GM12878 (cell line): ENCODE data around the gene SWSAP1. TPM values are rescaled to one million over a fixed set of nuclear protein-coding genes. Genes with fewer than 3 reads are reported as not detected.

Experiments used
- ATAC-seq: fragments of 200-7000 bp; cut with Tn5 transposase; 3 replicates; pipeline ENCODE4 v1.9.1; 2020; ENCODE audit warnings: mild to moderate bottlenecking, moderate library complexity
- BruUV-seq: library from RNA; stranded (reverse); fragments of 400-500 nt; replicated peaks from 2 replicates; lab custom pipeline; 2021; lab: Mats Ljungman, UMichigan
- CTCF ChIA-PET: fragments of 300-600 bp; sonication (Branson Sonifier 250); formaldehyde crosslinking; extraction: SDS; loops from one replicate; lab custom pipeline; 2021; ENCODE audit warnings: inconsistent platforms; lab: Yijun Ruan, JAX
- POLR2A ChIA-PET: fragments of 350-600 bp; formaldehyde crosslinking; extraction: SDS; loops from one replicate; lab custom pipeline; 2021; ENCODE audit warnings: inconsistent platforms; lab: Charles Lee
- RAD21 ChIA-PET: fragments of 300-600 bp; sonication (Branson Sonifier 250); formaldehyde crosslinking; loops from one replicate; lab custom pipeline; 2023; ENCODE audit warnings: antibody characterized with exemption; ENCODE audit not compliant: unreplicated experiment; lab: Charles Lee
- SMC1A ChIA-PET: fragments of 300-600 bp; sonication (Branson Sonifier 250); formaldehyde crosslinking; loops from one replicate; lab custom pipeline; 2023; ENCODE audit not compliant: unreplicated experiment, uncharacterized antibody; lab: Charles Lee
- DNase-seq: peaks from one replicate; pipeline ENCODE4 v3.0.0-alpha.2; 2011; ENCODE audit warnings: low read depth, low spot score
- FAIRE-seq: peaks from 3 replicates; lab custom pipeline; 2011; peaks lifted over from hg19 to GRCh38; lab: Jason Lieb, UNC
- H2AFZ ChIP-seq: 2 replicates; pipeline ENCODE4 v1.6.0; 2011; ENCODE audit warnings: low read depth, low read length, control low read depth; ENCODE audit not compliant: control insufficient read depth
- H3K27ac ChIP-seq: 2 replicates; pipeline ENCODE4 v1.5.1; 2011; ENCODE audit warnings: control low read depth; ENCODE audit not compliant: control insufficient read depth, insufficient read depth
- H3K27me3 ChIP-seq, 2 experiments: replicated peaks in 1 of 2; 2 replicates each; pipeline versions ENCODE4 v1.6.0 to v1.6.1; 2011; ENCODE audit warnings: low read length in 1 of 2; ENCODE audit not compliant: control insufficient read depth in 2 of 2, insufficient read depth in 2 of 2
- H3K36me3 ChIP-seq, 2 experiments: 2 replicates each; pipeline ENCODE4 v1.5.1; 2011; ENCODE audit warnings: low read length in 1 of 2; ENCODE audit not compliant: control insufficient read depth in 2 of 2, insufficient read depth in 2 of 2
- H3K4me1 ChIP-seq: 2 replicates; pipeline ENCODE4 v1.6.1; 2011; ENCODE audit warnings: mild to moderate bottlenecking, low read length, moderate library complexity, mixed read lengths; ENCODE audit not compliant: control insufficient read depth, insufficient read depth
- H3K4me2 ChIP-seq: 2 replicates; pipeline ENCODE4 v1.6.0; 2011; ENCODE audit warnings: control low read depth; ENCODE audit not compliant: control insufficient read depth, insufficient read depth
- H3K4me3 ChIP-seq: fragments of 200-600 bp; sonication (generic); 2 replicates; pipeline ENCODE4 v1.5.1; 2016
- H3K79me2 ChIP-seq: 2 replicates; pipeline ENCODE4 v1.6.0; 2011; ENCODE audit warnings: low read length; ENCODE audit not compliant: control insufficient read depth, insufficient read depth
- H3K9ac ChIP-seq: 2 replicates; pipeline ENCODE4 v1.8.0; 2011; ENCODE audit warnings: low read length, control low read depth, mixed read lengths; ENCODE audit not compliant: control insufficient read depth, insufficient read depth
- H3K9me3 ChIP-seq: replicated peaks from 3 replicates; pipeline ENCODE4 v1.5.1; 2011; ENCODE audit warnings: mild to moderate bottlenecking, low read length; ENCODE audit not compliant: control insufficient read depth, insufficient read depth
- H4K20me1 ChIP-seq: 2 replicates; pipeline ENCODE4 v1.6.0; 2011; ENCODE audit not compliant: control insufficient read depth, insufficient read depth
- ASH2L ChIP-seq: fragments of 300-600, 200-600 bp; sonication (generic); IDR thresholded peaks from 2 replicates; pipeline ENCODE4 v1.6.1; 2017; ENCODE audit warnings: low read depth, mild to moderate bottlenecking, borderline replicate concordance
- CREM ChIP-seq: IDR thresholded peaks from 2 replicates; pipeline ENCODE4 v1.6.1; 2014; ENCODE audit warnings: antibody characterized with exemption, low read depth
- HCFC1 ChIP-seq: fragments of 150-350 bp; IDR thresholded peaks from 2 replicates; pipeline ENCODE4 v1.6.1; 2014; ENCODE audit warnings: low read length
- IKZF2 ChIP-seq, 2 experiments: fragments of 450-650 bp; IDR thresholded peaks; 2 replicates each; pipeline ENCODE4 v1.6.1; 2017; ENCODE audit warnings: mild to moderate bottlenecking in 2 of 2, moderate library complexity in 2 of 2
- JUNB ChIP-seq: IDR thresholded peaks from 2 replicates; pipeline ENCODE4 v1.6.1; 2016; ENCODE audit warnings: antibody characterized with exemption, mild to moderate bottlenecking
- MEF2A ChIP-seq: IDR thresholded peaks from 2 replicates; pipeline ENCODE4 v1.6.1; 2011; ENCODE audit warnings: low read depth, mild to moderate bottlenecking, low read length, moderate library complexity; ENCODE audit not compliant: insufficient read depth
- MTA3 ChIP-seq: IDR thresholded peaks from 2 replicates; pipeline ENCODE4 v1.6.1; 2012; ENCODE audit warnings: low read length, inconsistent platforms, borderline replicate concordance
- RB1 ChIP-seq: fragments of 450-650 bp; formaldehyde crosslinking; IDR thresholded peaks from 2 replicates; pipeline ENCODE4 v1.6.1; 2017; ENCODE audit warnings: mild to moderate bottlenecking, borderline replicate concordance
- TAF1 ChIP-seq: IDR thresholded peaks from 2 replicates; pipeline ENCODE4 v1.6.1; 2011; ENCODE audit warnings: mild to moderate bottlenecking, low read depth, low read length, borderline replicate concordance
- WRNIP1 ChIP-seq: IDR thresholded peaks from 2 replicates; pipeline ENCODE4 v1.6.1; 2011; ENCODE audit warnings: low read depth, low read length, improper control_type of control experiment, borderline replicate concordance
- WGBS: methylation state at CpG from one replicate; pipeline ENCODE4 v1.1.6; 2016; ENCODE audit warnings: low lambda C conversion rate; ENCODE audit not compliant: insufficient replicate concordance, insufficient coverage; ENCODE audit errors: missing lambda C conversion rate; 5-methylcytosine and 5-hydroxymethylcytosine counted together
- in situ Hi-C: fragments of 300-500 bp; cut with MboI; formaldehyde crosslinking; loops from 9 replicates; pipeline ENCODE4 v1.14.3; 2018; ENCODE audit warnings: mixed read lengths
- intact Hi-C: fragments of 100-400 bp; cut with micrococcal nuclease; formaldehyde crosslinking; loops from one replicate; pipeline ENCODE4 v1.14.2; 2022; ENCODE audit not compliant: unreplicated experiment
- polyA plus RNA-seq, 11 experiments: library from polyadenylated mRNA; depleted of rRNA in 4 of 11; unstranded in 6 of 11; stranded (reverse) in 5 of 11; fragments of >200 nt; fragmentation: Nextera tagmentation in 4 of 11; fragmentation: Illumina TruSeq in 1 of 11; extraction: Ambion mirVana in 4 of 11; extraction: Trizol in 1 of 11; gene quantifications; 1 replicate in 1 of 11; 2 replicates in 10 of 11; pipeline versions ENCODE4 v1.2.1 to v1.2.3, GENCODE V29; 2011 to 2016; ENCODE audit warnings: inconsistent platforms in 2 of 11, missing spikeins in 2 of 11, low read depth in 1 of 11
- total RNA-seq, 4 experiments: library from RNA; depleted of rRNA in 3 of 4; stranded (reverse); fragments of >200 nt in 3 of 4; fragmentation: Illumina TruSeq in 1 of 4; extraction: Trizol in 1 of 4; gene quantifications; 2 replicates each; pipeline versions ENCODE4 v1.2.1 to v1.2.3, GENCODE V29; 2013 to 2021
- TF ChIP-seq, protein P1 (sequence below), 3 experiments: IDR thresholded peaks in 2 of 3; conservative IDR thresholded peaks in 1 of 3; 2 replicates each; pipeline ENCODE4 v1.5.1; 2011; ENCODE audit warnings: low read depth in 3 of 3, low read length in 3 of 3, mild to moderate bottlenecking in 3 of 3, control low read depth in 2 of 3, moderate library complexity in 2 of 3, inconsistent platforms in 1 of 3, mixed read lengths in 1 of 3; ENCODE audit not compliant: control insufficient read depth in 2 of 3, insufficient read depth in 1 of 3; ENCODE audit errors: extremely low read depth in 1 of 3

Gene SWSAP1
- total and polyA plus RNA-seq, 10 of the 15 experiments (the other 5 are each of a cell fraction or from before 2014, with no cell fraction given): 0.18 to 6.5 (median 2.4) TPM

DNA sequence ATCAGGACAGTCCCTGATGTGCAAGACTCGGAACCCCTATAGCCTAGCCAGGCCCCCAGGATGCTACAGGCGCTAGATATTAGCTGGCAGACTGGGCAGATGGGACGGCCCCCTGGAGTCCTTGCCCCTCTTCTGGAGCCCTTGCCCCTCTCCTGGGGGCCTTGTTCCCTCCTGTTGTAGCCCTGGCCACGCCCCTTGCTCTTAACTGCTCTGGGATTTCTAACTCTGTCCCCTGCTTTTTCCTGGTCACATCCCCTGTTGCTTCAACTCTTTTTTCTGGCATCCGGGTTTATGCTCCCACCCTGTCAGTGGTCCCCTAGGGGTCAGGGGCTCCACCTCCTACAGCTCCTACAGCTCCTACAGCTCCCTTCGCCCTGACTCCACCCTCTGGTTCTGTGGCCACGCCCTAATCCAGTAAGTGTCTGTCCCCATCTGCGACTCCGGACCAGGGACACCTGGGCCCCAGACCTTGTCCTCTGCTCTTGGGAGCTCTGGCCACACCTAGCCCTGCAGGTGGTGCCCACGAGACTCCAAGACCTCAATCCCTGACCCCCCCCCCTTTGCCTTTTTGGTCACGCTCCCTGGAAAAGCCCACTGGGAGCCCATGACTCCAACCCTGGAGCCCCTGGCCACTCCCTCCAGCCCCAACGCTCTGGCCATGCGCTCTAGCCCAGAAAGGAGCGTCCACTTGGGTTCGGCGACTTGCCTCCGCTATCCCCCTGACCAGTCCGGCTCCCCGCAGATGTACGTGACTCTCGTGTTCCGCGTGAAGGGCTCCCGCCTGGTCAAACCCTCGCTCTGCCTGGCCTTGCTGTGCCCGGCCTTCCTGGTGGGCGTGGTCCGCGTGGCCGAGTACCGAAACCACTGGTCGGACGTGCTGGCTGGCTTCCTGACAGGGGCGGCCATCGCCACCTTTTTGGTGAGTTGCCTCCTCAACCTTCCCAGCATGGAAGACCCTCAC, 12.4 kb upstream of the SWSAP1 start:
- Histone ChIP-seq H3K79me2 (no peaks in the 10 kb centered on the region), H3K36me3 (no peaks in the 10 kb centered on the region), H3K27ac (no peak overlapping the region), H3K4me3 (no peak overlapping the region), H3K9ac (no peak overlapping the region), H3K4me1 (no peaks in the 10 kb centered on the region), H3K27me3 (no peaks in the 10 kb centered on the region), H3K4me2 (no peak overlapping the region), H2AFZ (no peak overlapping the region), H4K20me1 (no peaks in the 10 kb centered on the region), H3K9me3 (no peaks in the 10 kb centered on the region)
- TF ChIP-seq, protein P1, sequence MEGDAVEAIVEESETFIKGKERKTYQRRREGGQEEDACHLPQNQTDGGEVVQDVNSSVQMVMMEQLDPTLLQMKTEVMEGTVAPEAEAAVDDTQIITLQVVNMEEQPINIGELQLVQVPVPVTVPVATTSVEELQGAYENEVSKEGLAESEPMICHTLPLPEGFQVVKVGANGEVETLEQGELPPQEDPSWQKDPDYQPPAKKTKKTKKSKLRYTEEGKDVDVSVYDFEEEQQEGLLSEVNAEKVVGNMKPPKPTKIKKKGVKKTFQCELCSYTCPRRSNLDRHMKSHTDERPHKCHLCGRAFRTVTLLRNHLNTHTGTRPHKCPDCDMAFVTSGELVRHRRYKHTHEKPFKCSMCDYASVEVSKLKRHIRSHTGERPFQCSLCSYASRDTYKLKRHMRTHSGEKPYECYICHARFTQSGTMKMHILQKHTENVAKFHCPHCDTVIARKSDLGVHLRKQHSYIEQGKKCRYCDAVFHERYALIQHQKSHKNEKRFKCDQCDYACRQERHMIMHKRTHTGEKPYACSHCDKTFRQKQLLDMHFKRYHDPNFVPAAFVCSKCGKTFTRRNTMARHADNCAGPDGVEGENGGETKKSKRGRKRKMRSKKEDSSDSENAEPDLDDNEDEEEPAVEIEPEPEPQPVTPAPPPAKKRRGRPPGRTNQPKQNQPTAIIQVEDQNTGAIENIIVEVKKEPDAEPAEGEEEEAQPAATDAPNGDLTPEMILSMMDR (IDR thresholded peaks at IDR 0.05 in 2 of 3, conservative IDR thresholded peaks at IDR 0.05 in 1 of 3; ENCODE audit: control insufficient read depth in 2 of 3, extremely low read depth in 1 of 3, insufficient read depth in 1 of 3, low read depth in 3 of 3, low read length in 3 of 3): no peak
- ChIA-PET POLR2A (no interaction called here), SMC1A (no interaction called here), CTCF (no interaction called here), RAD21 (interaction anchor here (1.4 kb wide), 1 partner anchor 12 kb away, joined by 5 read pairs; the partner anchor contains the start of gene SWSAP1)
- intact Hi-C loops: no loop called here
- WGBS: 85% methylated on average over 35 of the region's 35 CpGs
- no TSS peak for BruUV-seq
- no peak for DNase-seq
- in situ Hi-C loops: no loop called here
- ATAC-seq: no peak
- no peak for FAIRE-seq

GRCh38 chr19:11363881-11364280, 10.6 kb upstream of the SWSAP1 start:
- POLR2A ChIA-PET: no interaction called here
- TF ChIP-seq MEF2A: no peak
- TF ChIP-seq MTA3: no peak
- no peak for TF ChIP-seq HCFC1
- no peak for TF ChIP-seq WRNIP1
- no peak for TF ChIP-seq TAF1
- TF ChIP-seq CREM: no peak
- TF ChIP-seq ASH2L: no peak
- no peak for TF ChIP-seq IKZF2 (IDR thresholded peaks at IDR 0.05)
- no peak for TF ChIP-seq RB1
- no peak for TF ChIP-seq JUNB

More at GRCh38 chr19:11363881-11364280, 10.6 kb upstream of the SWSAP1 start:
- H3K27me3 ChIP-seq: no peaks in the 10 kb centered on the region
- WGBS: 97% methylated on average over 10 of the region's 10 CpGs
- RAD21 ChIA-PET: interaction anchor here (1.4 kb wide), 1 partner anchor 10 kb away, joined by 5 read pairs; the partner anchor contains the start of gene SWSAP1
- H3K4me1 ChIP-seq: no peaks in the 10 kb centered on the region
- ATAC-seq: no peak
- SMC1A ChIA-PET: no interaction called here
- no peak overlapping the region for H3K27ac ChIP-seq
- no peak overlapping the region for H3K4me3 ChIP-seq
- FAIRE-seq: no peak
- H2AFZ ChIP-seq: no peak overlapping the region
- no TSS peak for BruUV-seq
- CTCF ChIA-PET: interaction anchor here (1.3 kb wide), 1 partner anchor 14 kb away, joined by 3 read pairs; no protein-coding TSS in a partner anchor
- H3K4me2 ChIP-seq: no peak overlapping the region
- H3K79me2 ChIP-seq: no peaks in the 10 kb centered on the region
- no peaks in the 10 kb centered on the region for H3K36me3 ChIP-seq
- no peaks in the 10 kb centered on the region for H3K9me3 ChIP-seq
- no peaks in the 10 kb centered on the region for H4K20me1 ChIP-seq
- DNase-seq: no peak
- in situ Hi-C loops: no loop called here
- no peak overlapping the region for H3K9ac ChIP-seq
- intact Hi-C loops: no loop called here
